Right lobe of liver (tissue), 4 donors: ENCODE measurements around the gene BEST4.
"Not testable (repeated sequence)": the region's sequence is repeated elsewhere in the genome, so short reads cannot be mapped to it uniquely, and the experiment has no call there.

Experiments
- POLR2A ChIP-seq: fragments of 450-650 bp; IDR thresholded peaks from one replicate; pipeline ENCODE4 v1.6.1; 2017; ENCODE audit warnings: antibody characterized with exemption, mild to moderate bottlenecking
- TF ChIP-seq, protein P1 (sequence below), 4 donors: fragments of 200-600 bp in 3 of 4; fragments of 450-650 bp in 1 of 4; IDR thresholded peaks; one replicate each; pipeline versions ENCODE4 v1.5.1 to v1.8.0; 2016 to 2022; ENCODE audit warnings: antibody characterized with exemption in 4 of 4, mild to moderate bottlenecking in 2 of 4
- donor health status: DM: no; HTN: no; CAD: no.
- donor health status: DM: no; HTN: no; CAD: no.
- donor health status: DM: no; HTN: yes; CAD: no.

DNA sequence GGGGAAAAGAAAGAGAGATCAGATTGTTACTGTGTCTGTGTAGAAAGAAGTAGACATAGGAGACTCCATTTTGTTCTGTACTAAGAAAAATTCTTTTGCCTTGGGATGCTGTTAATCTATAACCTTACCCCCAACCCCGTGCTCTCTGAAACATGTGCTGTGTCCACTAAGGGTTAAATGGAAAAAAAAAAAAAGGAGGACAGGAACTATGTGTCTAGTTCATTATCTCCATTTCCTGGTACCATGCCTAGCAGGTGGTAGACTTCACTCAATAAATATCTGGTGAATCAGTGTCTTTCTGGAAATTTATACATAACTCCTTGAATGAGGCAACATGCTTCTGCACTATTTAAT is 49.0 kb downstream of the BEST4 start:
- TF ChIP-seq, protein P1, sequence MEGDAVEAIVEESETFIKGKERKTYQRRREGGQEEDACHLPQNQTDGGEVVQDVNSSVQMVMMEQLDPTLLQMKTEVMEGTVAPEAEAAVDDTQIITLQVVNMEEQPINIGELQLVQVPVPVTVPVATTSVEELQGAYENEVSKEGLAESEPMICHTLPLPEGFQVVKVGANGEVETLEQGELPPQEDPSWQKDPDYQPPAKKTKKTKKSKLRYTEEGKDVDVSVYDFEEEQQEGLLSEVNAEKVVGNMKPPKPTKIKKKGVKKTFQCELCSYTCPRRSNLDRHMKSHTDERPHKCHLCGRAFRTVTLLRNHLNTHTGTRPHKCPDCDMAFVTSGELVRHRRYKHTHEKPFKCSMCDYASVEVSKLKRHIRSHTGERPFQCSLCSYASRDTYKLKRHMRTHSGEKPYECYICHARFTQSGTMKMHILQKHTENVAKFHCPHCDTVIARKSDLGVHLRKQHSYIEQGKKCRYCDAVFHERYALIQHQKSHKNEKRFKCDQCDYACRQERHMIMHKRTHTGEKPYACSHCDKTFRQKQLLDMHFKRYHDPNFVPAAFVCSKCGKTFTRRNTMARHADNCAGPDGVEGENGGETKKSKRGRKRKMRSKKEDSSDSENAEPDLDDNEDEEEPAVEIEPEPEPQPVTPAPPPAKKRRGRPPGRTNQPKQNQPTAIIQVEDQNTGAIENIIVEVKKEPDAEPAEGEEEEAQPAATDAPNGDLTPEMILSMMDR (IDR thresholded peaks at IDR 0.05), result not testable (repeated sequence)
- not testable (repeated sequence) for TF ChIP-seq POLR2A
